KOPT-K1 (cell line): ENCODE results near the gene FGF22.
A peak's percentile ranks its signal among the peaks of the same experiment; 100 is the strongest.

ENCODE experiments used
- H3K27ac ChIP-seq: fragments of 200-600 bp; sonication (generic); 2 replicates; pipeline ENCODE4 v1.5.1; 2016; ENCODE audit warnings: antibody characterized with exemption, mild to moderate bottlenecking, low read depth, low read length; ENCODE audit not compliant: poor library complexity, severe bottlenecking
- H3K36me3 ChIP-seq: fragments of 200-600 bp; sonication (generic); 2 replicates; pipeline ENCODE4 v1.5.1; 2017; ENCODE audit warnings: antibody characterized with exemption, mild to moderate bottlenecking, low read length, moderate library complexity; ENCODE audit not compliant: insufficient read depth
- H3K9me3 ChIP-seq: fragments of 200-600 bp; sonication (generic); 2 replicates; pipeline ENCODE4 v1.5.1; 2017; ENCODE audit warnings: antibody characterized with exemption, low read length, mild to moderate bottlenecking; ENCODE audit not compliant: insufficient read depth, poor library complexity, severe bottlenecking

The FGF22 gene

GRCh38 chr19:681029-682019 is 41.6 kb downstream of the FGF22 start:
- Histone ChIP-seq H3K36me3 (no peaks in the 10 kb centered on the region), H3K27ac (peak overlapping the region; percentile 76), H3K9me3 (no peaks in the 10 kb centered on the region)

DNA sequence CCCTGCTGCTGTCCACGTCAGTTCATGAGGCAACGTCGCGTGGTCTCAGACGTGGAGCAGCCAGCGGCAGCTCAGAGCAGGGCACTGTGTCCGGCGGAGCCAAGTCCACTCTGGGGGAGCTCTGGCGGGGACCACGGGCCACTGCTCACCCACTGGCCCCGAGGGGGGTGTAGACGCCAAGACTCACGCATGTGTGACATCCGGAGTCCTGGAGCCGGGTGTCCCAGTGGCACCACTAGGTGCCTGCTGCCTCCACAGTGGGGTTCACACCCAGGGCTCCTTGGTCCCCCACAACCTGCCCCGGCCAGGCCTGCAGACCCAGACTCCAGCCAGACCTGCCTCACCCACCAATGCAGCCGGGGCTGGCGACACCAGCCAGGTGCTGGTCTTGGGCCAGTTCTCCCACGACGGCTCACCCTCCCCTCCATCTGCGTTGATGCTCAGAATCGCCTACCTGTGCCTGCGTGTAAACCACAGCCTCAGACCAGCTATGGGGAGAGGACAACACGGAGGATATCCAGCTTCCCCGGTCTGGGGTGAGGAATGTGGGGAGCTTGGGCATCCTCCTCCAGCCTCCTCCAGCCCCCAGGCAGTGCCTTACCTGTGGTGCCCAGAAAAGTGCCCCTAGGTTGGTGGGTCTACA is 43.1 kb downstream of the FGF22 start:
- no peaks in the 10 kb centered on the region for H3K9me3 ChIP-seq

GRCh38 chr19:685454-685931 is 45.8 kb downstream of the FGF22 start:
- Histone ChIP-seq H3K9me3 (no peaks in the 10 kb centered on the region), H3K27ac (no peak overlapping the region), H3K36me3 (no peaks in the 10 kb centered on the region)

More for the DNA sequence above, 43.1 kb downstream of the FGF22 start:
- Histone ChIP-seq H3K27ac (no peak overlapping the region), H3K36me3 (no peaks in the 10 kb centered on the region)

DNA sequence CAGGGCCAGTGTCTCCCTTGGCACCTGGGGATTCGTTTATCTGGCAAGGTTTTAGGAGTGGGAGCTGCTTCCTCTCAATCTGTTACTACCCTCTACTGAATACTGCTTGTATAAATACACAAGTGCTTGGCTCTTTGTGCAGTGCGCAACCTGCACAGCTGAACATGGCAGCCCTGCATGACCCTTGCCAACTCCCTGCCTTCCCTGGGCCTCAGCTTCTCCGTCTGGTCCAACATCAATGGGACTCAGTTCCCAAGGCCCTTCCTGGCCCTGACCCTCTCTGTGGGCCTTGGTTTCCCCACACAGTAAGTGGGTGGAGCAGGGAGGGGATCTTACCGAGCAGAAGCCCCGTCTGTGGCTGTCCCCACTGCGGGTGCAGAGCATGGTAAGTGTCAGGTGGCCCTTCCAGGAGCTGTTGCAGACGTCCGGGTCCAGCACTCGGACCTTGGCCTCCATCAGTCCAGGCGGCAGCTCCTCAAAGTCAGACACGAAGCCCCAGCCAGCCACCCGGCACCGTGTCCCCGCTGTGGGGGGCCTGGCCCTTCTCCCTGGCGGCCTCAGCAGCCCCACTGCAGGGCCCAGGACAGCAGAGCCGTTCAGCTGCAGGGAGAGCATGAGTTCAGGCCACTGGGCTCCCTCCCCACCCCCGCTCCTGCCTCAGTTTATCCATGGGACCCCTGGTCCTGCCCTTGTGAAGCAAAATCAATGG is 47.1 kb downstream of the FGF22 start:
- Histone ChIP-seq H3K9me3 (no peaks in the 10 kb centered on the region), H3K36me3 (no peaks in the 10 kb centered on the region), H3K27ac (no peak overlapping the region)

GRCh38 chr19:687569-688166 is 48.0 kb downstream of the FGF22 start:
- Histone ChIP-seq H3K9me3 (no peaks in the 10 kb centered on the region), H3K27ac (no peak overlapping the region), H3K36me3 (no peaks in the 10 kb centered on the region)

DNA sequence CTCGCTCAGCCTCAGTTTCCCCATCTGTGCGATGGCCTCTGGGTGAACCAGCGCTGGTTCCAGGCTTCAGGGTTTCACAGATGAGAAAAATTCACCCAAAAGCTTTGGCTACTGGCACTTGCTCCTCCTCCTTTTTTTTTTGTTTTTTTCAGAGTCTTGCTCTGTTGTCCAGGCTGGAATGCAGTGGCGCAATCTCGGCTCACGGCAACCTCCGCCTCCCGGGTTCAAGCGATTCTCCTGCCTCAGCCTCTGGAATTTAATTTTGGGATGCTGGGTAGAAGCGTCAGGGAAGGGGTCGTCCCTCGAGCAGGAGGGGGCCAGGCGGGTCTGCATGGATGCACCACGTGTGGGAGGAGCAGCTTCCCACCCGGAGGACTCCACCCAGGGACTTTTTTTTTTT is 48.5 kb downstream of the FGF22 start:
- no peak overlapping the region for H3K27ac ChIP-seq
- H3K36me3 ChIP-seq, result no peaks in the 10 kb centered on the region
- no peaks in the 10 kb centered on the region for H3K9me3 ChIP-seq

DNA sequence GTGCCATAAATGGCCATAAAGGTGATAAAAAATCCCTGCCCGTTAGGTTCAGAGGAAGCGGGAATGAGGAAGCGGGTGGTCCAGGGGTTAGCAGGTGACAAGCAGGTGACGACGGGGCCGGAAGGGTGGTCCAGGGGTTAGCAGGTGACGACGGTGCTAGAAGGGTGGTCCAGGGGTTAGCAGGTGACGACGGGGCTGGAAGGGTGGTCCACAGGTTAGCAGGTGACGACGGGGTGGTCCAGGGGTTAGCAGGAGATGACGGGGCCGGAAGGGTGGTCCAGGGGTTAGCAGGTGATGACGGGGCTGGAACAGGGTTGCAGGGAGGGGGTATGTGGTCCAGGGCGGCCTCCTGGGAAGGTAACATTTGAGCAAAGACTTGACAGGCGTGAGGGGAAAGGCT is 49.3 kb downstream of the FGF22 start:
- Histone ChIP-seq H3K9me3 (no peaks in the 10 kb centered on the region), H3K27ac (no peak overlapping the region), H3K36me3 (no peaks in the 10 kb centered on the region)

GRCh38 chr19:690203-690602 is 50.5 kb downstream of the FGF22 start:
- no peak overlapping the region for H3K27ac ChIP-seq
- no peaks in the 10 kb centered on the region for H3K36me3 ChIP-seq
- no peaks in the 10 kb centered on the region for H3K9me3 ChIP-seq
